BJ (cell line): Measurements from ENCODE around the gene CMC1. TPM values are rescaled to one million over a fixed set of nuclear protein-coding genes. Genes with fewer than 3 reads are reported as not detected.

ENCODE experiments used
- CTCF ChIA-PET: fragments of 350-600 bp; formaldehyde crosslinking; extraction: SDS; loops from one replicate; lab custom pipeline; 2021; ENCODE audit warnings: antibody characterized with exemption, inconsistent platforms; lab: Yijun Ruan, JAX
- POLR2A ChIA-PET: fragments of 300-600 bp; sonication (Branson Sonifier 250); formaldehyde crosslinking; extraction: SDS; loops from one replicate; lab custom pipeline; 2021; ENCODE audit warnings: antibody characterized with exemption; lab: Charles Lee
- DNase-seq: peaks from one replicate; pipeline ENCODE4 v3.0.0-alpha.2; 2011; ENCODE audit warnings: low read depth
- H3K27me3 ChIP-seq: 2 replicates; pipeline ENCODE4 v1.6.0; 2011; ENCODE audit warnings: low read length; ENCODE audit not compliant: control insufficient read depth, insufficient read depth
- H3K36me3 ChIP-seq: 2 replicates; pipeline ENCODE4 v1.5.1; 2011; ENCODE audit warnings: low read length; ENCODE audit not compliant: control insufficient read depth, insufficient read depth
- H3K4me3 ChIP-seq: 2 replicates; pipeline ENCODE4 v1.5.1; 2011; ENCODE audit warnings: low read depth, mild to moderate bottlenecking, control low read depth, low read length
- polyA plus RNA-seq: library from polyadenylated mRNA; depleted of rRNA; stranded (reverse); fragments of >200 nt; gene quantifications from 2 replicates; pipeline ENCODE4 v1.2.3, GENCODE V29; 2011
- TF ChIP-seq, protein P1 (sequence below): IDR thresholded peaks from 2 replicates; pipeline ENCODE4 v1.5.1; 2011; ENCODE audit warnings: low read depth, mild to moderate bottlenecking, control low read depth, inconsistent platforms, low read length, moderate library complexity; ENCODE audit not compliant: insufficient read depth

CMC1 gene
- polyA plus RNA-seq, 1 experiment, result 8.8 TPM

DNA sequence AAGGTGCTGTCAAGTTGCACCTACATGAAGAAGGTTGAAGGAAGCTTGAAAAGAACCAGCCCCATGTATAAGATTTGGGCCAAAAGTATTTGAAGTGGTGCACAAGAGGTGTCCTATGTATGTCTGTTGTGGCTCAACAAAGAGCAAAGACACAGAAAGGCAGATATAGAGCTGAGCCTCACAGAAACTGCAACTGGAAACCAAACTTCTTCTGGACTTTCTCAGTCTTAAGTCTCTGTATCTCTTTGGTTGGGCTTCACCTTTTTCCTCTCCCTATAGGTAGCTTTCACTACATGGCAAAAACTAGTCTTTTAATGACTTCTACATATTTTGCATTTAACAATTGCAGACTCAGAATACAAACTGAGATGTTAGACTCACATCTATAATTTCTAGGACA is 8.8 kb upstream of the CMC1 start:
- ChIA-PET CTCF (interaction anchor here (0.6 kb wide), 1 partner anchor 76 kb away, joined by 3 read pairs; no protein-coding TSS in a partner anchor), POLR2A (no interaction called here)
- DNase-seq, result no peak
- Histone ChIP-seq H3K27me3 (peaks cover 3% of the 10 kb centered on the region; the same call in 1 of the 2 replicates), H3K36me3 (no peaks in the 10 kb centered on the region), H3K4me3 (no peak overlapping the region)
- TF ChIP-seq, protein P1, sequence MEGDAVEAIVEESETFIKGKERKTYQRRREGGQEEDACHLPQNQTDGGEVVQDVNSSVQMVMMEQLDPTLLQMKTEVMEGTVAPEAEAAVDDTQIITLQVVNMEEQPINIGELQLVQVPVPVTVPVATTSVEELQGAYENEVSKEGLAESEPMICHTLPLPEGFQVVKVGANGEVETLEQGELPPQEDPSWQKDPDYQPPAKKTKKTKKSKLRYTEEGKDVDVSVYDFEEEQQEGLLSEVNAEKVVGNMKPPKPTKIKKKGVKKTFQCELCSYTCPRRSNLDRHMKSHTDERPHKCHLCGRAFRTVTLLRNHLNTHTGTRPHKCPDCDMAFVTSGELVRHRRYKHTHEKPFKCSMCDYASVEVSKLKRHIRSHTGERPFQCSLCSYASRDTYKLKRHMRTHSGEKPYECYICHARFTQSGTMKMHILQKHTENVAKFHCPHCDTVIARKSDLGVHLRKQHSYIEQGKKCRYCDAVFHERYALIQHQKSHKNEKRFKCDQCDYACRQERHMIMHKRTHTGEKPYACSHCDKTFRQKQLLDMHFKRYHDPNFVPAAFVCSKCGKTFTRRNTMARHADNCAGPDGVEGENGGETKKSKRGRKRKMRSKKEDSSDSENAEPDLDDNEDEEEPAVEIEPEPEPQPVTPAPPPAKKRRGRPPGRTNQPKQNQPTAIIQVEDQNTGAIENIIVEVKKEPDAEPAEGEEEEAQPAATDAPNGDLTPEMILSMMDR, result no peak

DNA sequence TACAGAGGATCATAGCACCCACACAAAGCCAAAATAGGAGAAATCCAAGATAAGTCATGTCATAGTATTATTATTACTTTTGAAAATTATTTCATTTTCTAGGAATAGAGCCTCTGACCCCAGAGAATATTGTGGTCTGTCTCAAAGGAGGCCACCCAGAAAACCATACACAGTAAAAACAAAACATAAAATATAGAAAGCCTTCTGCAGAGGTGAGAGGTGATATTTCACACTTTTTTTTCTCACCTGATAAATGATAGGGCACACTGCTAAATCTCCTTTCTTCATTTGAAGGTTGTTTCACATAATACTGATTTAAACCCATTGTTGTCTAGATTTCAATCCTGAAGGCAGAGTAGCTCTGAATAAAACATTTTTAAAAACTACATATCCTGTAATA is 7.0 kb upstream of the CMC1 start:
- H3K4me3 ChIP-seq, result no peak overlapping the region
- ChIA-PET CTCF (interaction anchor here (0.6 kb wide), 1 partner anchor 513 kb away, joined by 3 read pairs; no protein-coding TSS in a partner anchor), POLR2A (no interaction called here)
- TF ChIP-seq, protein P1, result no peak
- DNase-seq, result no peak
- H3K36me3 ChIP-seq, result no peaks in the 10 kb centered on the region
- H3K27me3 ChIP-seq, result peaks cover 3% of the 10 kb centered on the region; the same call in 1 of the 2 replicates

DNA sequence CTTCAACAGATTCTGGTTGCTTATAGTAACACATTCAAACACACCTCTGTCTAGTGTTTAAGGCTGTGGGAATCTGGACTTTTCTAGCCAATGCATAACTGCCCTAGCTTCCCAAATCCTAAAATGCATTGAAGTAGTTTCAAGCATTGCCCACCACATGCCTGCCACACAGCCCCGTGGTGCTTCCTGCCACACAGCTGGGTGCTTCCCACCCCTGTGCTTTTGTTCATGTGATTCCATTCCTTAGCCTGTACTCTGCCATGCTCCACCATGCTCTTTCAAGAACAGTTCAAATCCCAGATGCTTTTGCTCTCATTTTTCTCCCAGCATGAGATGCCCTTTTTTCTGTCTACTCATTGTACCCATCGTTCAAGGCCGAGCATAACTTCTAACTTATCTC is 2.3 kb upstream of the CMC1 start:
- TF ChIP-seq, protein P1, result no peak
- POLR2A ChIA-PET, result no interaction called here
- CTCF ChIA-PET, result interaction anchor here (1.3 kb wide), 1 partner anchor 527 kb away, joined by 4 read pairs; no protein-coding TSS in a partner anchor

GRCh38 chr3:28240441-28240840 is 978 bp upstream of the CMC1 start:
- DNase-seq, result no peak
- TF ChIP-seq, protein P1, result no peak
- POLR2A ChIA-PET, result no interaction called here
- H3K27me3 ChIP-seq, result peaks cover 2% of the 10 kb centered on the region; the same call in 1 of the 2 replicates
- CTCF ChIA-PET, result no interaction called here
- no peak overlapping the region for H3K4me3 ChIP-seq
- H3K36me3 ChIP-seq, result no peaks in the 10 kb centered on the region; the same call in 1 of the 2 replicates

More for the DNA sequence above, 2.3 kb upstream of the CMC1 start:
- Histone ChIP-seq H3K36me3 (no peaks in the 10 kb centered on the region; the same call in 1 of the 2 replicates), H3K27me3 (peaks cover 3% of the 10 kb centered on the region; the same call in 1 of the 2 replicates), H3K4me3 (no peak overlapping the region)
- no peak for DNase-seq

- CTCF ChIA-PET, result interaction anchor here (0.9 to 2.4 kb wide), 2 partner anchors 13 to 44 kb away, joined by 3 to 6 read pairs; no protein-coding TSS in a partner anchor
These were observed 1.1 kb downstream of the CMC1 start for GRCh38 chr3:28242519-28242918.

More at GRCh38 chr3:28242519-28242918, 1.1 kb downstream of the CMC1 start:
- Histone ChIP-seq H3K36me3 (no peaks in the 10 kb centered on the region; the same call in 1 of the 2 replicates), H3K4me3 (peak overlapping the region; percentile 98), H3K27me3 (no peaks in the 10 kb centered on the region)
- POLR2A ChIA-PET, result no interaction called here
- no peak for DNase-seq
- TF ChIP-seq, protein P1, result no peak
